H1 (cell line): Measurements from ENCODE around the gene LRRC41. TPM values are rescaled to one million over a fixed set of nuclear protein-coding genes. Genes with fewer than 3 reads are reported as not detected.

Experiments used
- CTCF ChIA-PET: fragments of 300-600 bp; sonication (Branson Sonifier 250); formaldehyde crosslinking; loops from one replicate; lab custom pipeline; 2021; ENCODE audit not compliant: partially characterized antibody; lab: Charles Lee
- POLR2A ChIA-PET: fragments of 300-600 bp; sonication (Branson Sonifier 250); formaldehyde crosslinking; loops from one replicate; lab custom pipeline; 2021; ENCODE audit warnings: inconsistent platforms; ENCODE audit not compliant: partially characterized antibody; lab: Charles Lee
- DNase-seq, 2 experiments: peaks; one replicate each; pipeline versions ENCODE4 v3.0.0 to v3.0.0-alpha.2; 2010 to 2022; ENCODE audit warnings: low spot score in 2 of 2, low read depth in 1 of 2, mixed read lengths in 1 of 2
- FAIRE-seq: peaks from 2 replicates; lab custom pipeline; 2011; peaks lifted over from hg19 to GRCh38; lab: Jason Lieb, UNC
- H2AFZ ChIP-seq: 2 replicates; pipeline ENCODE4 v1.8.1; 2012; ENCODE audit warnings: low read length, inconsistent platforms
- H2AK5ac ChIP-seq: 2 replicates; pipeline ENCODE4 v1.6.1; 2013; ENCODE audit warnings: low read depth, low read length
- H2BK120ac ChIP-seq: replicated peaks from 2 replicates; pipeline ENCODE3; 2013; ENCODE audit warnings: low read depth, low read length, inconsistent platforms
- H2BK12ac ChIP-seq: 2 replicates; pipeline ENCODE4 v1.6.1; 2013; ENCODE audit warnings: low read depth, low read length
- H2BK15ac ChIP-seq: 2 replicates; pipeline ENCODE4 v1.6.1; 2013; ENCODE audit warnings: low read length
- H2BK20ac ChIP-seq: 2 replicates; pipeline ENCODE4 v1.6.1; 2013; ENCODE audit warnings: low read length
- H2BK5ac ChIP-seq: 2 replicates; pipeline ENCODE4 v1.6.1; 2013; ENCODE audit warnings: low read depth, low read length
- H3K14ac ChIP-seq: 2 replicates; pipeline ENCODE4 v1.6.1; 2013; ENCODE audit warnings: inconsistent platforms; ENCODE audit not compliant: insufficient read length
- H3K18ac ChIP-seq: 2 replicates; pipeline ENCODE4 v1.6.1; 2013; ENCODE audit warnings: low read length; ENCODE audit errors: extremely low read depth
- H3K23ac ChIP-seq: 2 replicates; pipeline ENCODE4 v1.6.1; 2013; ENCODE audit warnings: inconsistent platforms; ENCODE audit not compliant: insufficient read length
- H3K23me2 ChIP-seq: 2 replicates; pipeline ENCODE4 v1.6.1; 2013; ENCODE audit warnings: low read depth, low read length
- H3K27ac ChIP-seq: 2 replicates; pipeline ENCODE4 v1.6.1; 2011; ENCODE audit warnings: low read depth, low read length, inconsistent platforms
- H3K27me3 ChIP-seq, 4 experiments: replicated peaks in 1 of 4; 1 replicate in 1 of 4; 2 replicates in 3 of 4; pipeline versions ENCODE4 v1.6.1 to v1.8.1; 2011 to 2013; ENCODE audit warnings: low read length in 3 of 4, mild to moderate bottlenecking in 3 of 4, inconsistent platforms in 2 of 4, mixed read lengths in 2 of 4, moderate library complexity in 1 of 4; ENCODE audit not compliant: control insufficient read depth in 3 of 4, insufficient read depth in 3 of 4; ENCODE audit errors: extremely low read depth in 1 of 4
- H3K36me3 ChIP-seq, 4 experiments: 2 replicates each; pipeline versions ENCODE4 v1.6.1 to v1.8.1; 2011 to 2013; ENCODE audit warnings: mild to moderate bottlenecking in 4 of 4, low read length in 3 of 4, moderate library complexity in 2 of 4, control low read depth in 1 of 4, inconsistent platforms in 1 of 4; ENCODE audit not compliant: insufficient read depth in 4 of 4, control insufficient read depth in 2 of 4
- H3K4ac ChIP-seq: replicated peaks from 2 replicates; pipeline ENCODE3; 2013; ENCODE audit warnings: low read length, low read depth, mixed read lengths, inconsistent platforms; ENCODE audit not compliant: insufficient read length
- H3K4me1 ChIP-seq, 4 experiments: replicated peaks in 1 of 4; 1 replicate in 1 of 4; 2 replicates in 3 of 4; pipeline versions ENCODE4 v1.6.1 to v1.8.1; 2011 to 2013; ENCODE audit warnings: low read length in 3 of 4, inconsistent platforms in 2 of 4, mixed read lengths in 1 of 4; ENCODE audit not compliant: insufficient read depth in 4 of 4, control insufficient read depth in 3 of 4
- H3K4me2 ChIP-seq, 2 experiments: 2 replicates each; pipeline versions ENCODE4 v1.6.1 to v1.8.1; 2011 to 2013; ENCODE audit warnings: low read depth in 2 of 2, low read length in 2 of 2, control low read depth in 1 of 2, inconsistent platforms in 1 of 2, mild to moderate bottlenecking in 1 of 2; ENCODE audit not compliant: insufficient read depth in 1 of 2
- H3K4me3 ChIP-seq, 4 experiments: fragments of 200-600, 300-600 bp in 1 of 4; sonication (generic), shearing (Covaris generic), sonication (Bioruptor Twin) in 1 of 4; 2 replicates each; pipeline versions ENCODE4 v1.5.1 to v1.8.1; 2011 to 2016; ENCODE audit warnings: low read length in 4 of 4, low read depth in 3 of 4, control low read depth in 2 of 4, inconsistent platforms in 2 of 4, mild to moderate bottlenecking in 2 of 4, mixed read lengths in 1 of 4, moderate library complexity in 1 of 4; ENCODE audit not compliant: insufficient read depth in 2 of 4; ENCODE audit errors: extremely low read depth in 1 of 4
- H3K56ac ChIP-seq: replicated peaks from 2 replicates; pipeline ENCODE3; 2013; ENCODE audit warnings: low read depth, mild to moderate bottlenecking, mixed read lengths, low read length, inconsistent platforms; ENCODE audit not compliant: insufficient read length
- H3K79me1 ChIP-seq: 2 replicates; pipeline ENCODE4 v1.6.1; 2013; ENCODE audit warnings: low read depth, low read length, control low read depth
- H3K79me2 ChIP-seq, 2 experiments: 2 replicates each; pipeline versions ENCODE4 v1.6.1 to v1.8.1; 2012 to 2013; ENCODE audit warnings: low read length in 2 of 2, mild to moderate bottlenecking in 2 of 2, inconsistent platforms in 1 of 2; ENCODE audit not compliant: insufficient read depth in 2 of 2, control insufficient read depth in 1 of 2
- H3K9ac ChIP-seq, 4 experiments: replicated peaks in 1 of 4; 1 replicate in 1 of 4; 2 replicates in 3 of 4; pipeline versions ENCODE4 v1.6.1 to v1.8.1; 2011 to 2013; ENCODE audit warnings: low read depth in 3 of 4, low read length in 3 of 4, control low read depth in 2 of 4, mild to moderate bottlenecking in 2 of 4, moderate library complexity in 2 of 4, inconsistent platforms in 1 of 4; ENCODE audit errors: extremely low read depth in 1 of 4
- H3K9me3 ChIP-seq, 2 experiments: 2 replicates each; pipeline versions ENCODE4 v1.6.1 to v1.8.1; 2012 to 2013; ENCODE audit warnings: mild to moderate bottlenecking in 2 of 2, moderate library complexity in 2 of 2, control low read depth in 1 of 2, inconsistent platforms in 1 of 2, low read depth in 1 of 2, low read length in 1 of 2, mixed read lengths in 1 of 2; ENCODE audit not compliant: insufficient read depth in 2 of 2
- H4K20me1 ChIP-seq, 2 experiments: replicated peaks in 1 of 2; 2 replicates each; pipeline versions ENCODE3 to v1.8.1; 2011 to 2013; ENCODE audit warnings: inconsistent platforms in 2 of 2, low read length in 2 of 2, mild to moderate bottlenecking in 1 of 2; ENCODE audit not compliant: insufficient read depth in 2 of 2, control insufficient read depth in 1 of 2
- H4K5ac ChIP-seq: 2 replicates; pipeline ENCODE4 v1.6.1; 2013; ENCODE audit warnings: low read length, low read depth, mixed read lengths, inconsistent platforms; ENCODE audit not compliant: insufficient read length
- H4K8ac ChIP-seq: 2 replicates; pipeline ENCODE4 v1.8.0; 2013; ENCODE audit warnings: mild to moderate bottlenecking, moderate library complexity, low read length, inconsistent platforms; ENCODE audit not compliant: insufficient read depth; ENCODE audit errors: extremely low read depth
- H4K91ac ChIP-seq: replicated peaks from 2 replicates; pipeline ENCODE3; 2013; ENCODE audit warnings: low read length, mixed read lengths, inconsistent platforms; ENCODE audit not compliant: insufficient read length
- BRCA1 ChIP-seq: IDR thresholded peaks from 2 replicates; pipeline ENCODE4 v1.6.1; 2012; ENCODE audit warnings: low read depth, low read length, improper control_type of control experiment
- CTBP2 ChIP-seq: IDR thresholded peaks from 2 replicates; pipeline ENCODE4 v1.7.0; 2011; ENCODE audit warnings: borderline replicate concordance, mild to moderate bottlenecking, moderate library complexity, mixed read lengths, low read length; ENCODE audit not compliant: insufficient read depth, insufficient read length
- FOSL1 ChIP-seq: IDR thresholded peaks from 2 replicates; pipeline ENCODE4 v1.6.1; 2011; ENCODE audit warnings: mild to moderate bottlenecking, low read depth, low read length, moderate library complexity; ENCODE audit not compliant: insufficient read depth
- HDAC6 ChIP-seq: IDR thresholded peaks from one replicate; pipeline ENCODE4 v1.7.1; 2012; ENCODE audit warnings: low read depth, mild to moderate bottlenecking, inconsistent platforms, low read length, moderate library complexity
- KDM5A ChIP-seq: fragments of 200-600 bp; IDR thresholded peaks from 2 replicates; pipeline ENCODE4 v1.7.1; 2012; ENCODE audit warnings: mild to moderate bottlenecking, low read length, inconsistent platforms, mixed read lengths
- SIN3A ChIP-seq, 2 experiments: IDR thresholded peaks in 1 of 2; conservative IDR thresholded peaks in 1 of 2; 2 replicates each; pipeline ENCODE4 v1.6.1; 2011 to 2012; ENCODE audit warnings: low read length in 2 of 2, improper control_type of control experiment in 1 of 2, low read depth in 1 of 2, mild to moderate bottlenecking in 1 of 2
- SIX5 ChIP-seq: IDR thresholded peaks from 2 replicates; pipeline ENCODE4 v1.6.1; 2011; ENCODE audit warnings: mild to moderate bottlenecking, low read depth, low read length
- YY1 ChIP-seq: IDR thresholded peaks from 2 replicates; pipeline ENCODE4 v1.6.1; 2011; ENCODE audit warnings: low read depth, mild to moderate bottlenecking, low read length
- ZNF274 ChIP-seq: IDR thresholded peaks from 2 replicates; pipeline ENCODE4 v1.7.0; 2012; ENCODE audit warnings: low read length, borderline replicate concordance; ENCODE audit errors: extremely low read depth
- WGBS, 2 experiments: shearing (Covaris generic) in 1 of 2; methylation state at CpG; one replicate each; pipeline versions ENCODE4 v1.1.6 to v1.1.7; 2013 to 2015; ENCODE audit warnings: low lambda C conversion rate in 2 of 2, mixed read lengths in 2 of 2, inconsistent platforms in 1 of 2, low coverage in 1 of 2, missing lambda C conversion rate in 1 of 2; ENCODE audit not compliant: insufficient replicate concordance in 2 of 2, insufficient coverage in 1 of 2, insufficient read length in 1 of 2; ENCODE audit errors: extremely low coverage in 1 of 2, missing lambda C conversion rate in 1 of 2; 5-methylcytosine and 5-hydroxymethylcytosine counted together
- polyA plus RNA-seq, 7 experiments: library from polyadenylated mRNA; depleted of rRNA in 3 of 7; stranded (reverse) in 5 of 7; unstranded in 2 of 7; fragments of >200 nt in 5 of 7; fragments of 200-250 nt in 2 of 7; gene quantifications; 1 replicate in 5 of 7; 2 replicates in 1 of 7; 4 replicates in 1 of 7; pipeline versions ENCODE4 v1.2.1 to v1.2.3, GENCODE V29; 2011 to 2013; ENCODE audit warnings: missing spikeins in 2 of 7, mixed read lengths in 2 of 7
- total RNA-seq: library from RNA; stranded (reverse); fragmentation: NEBNext Ultra II Directional; extraction: Animal tissue kit (Norgen Biotek cat#: 25700); gene quantifications from 2 replicates; pipeline ENCODE4 v1.2.1, GENCODE V29; 2021
- TF ChIP-seq, protein P1 (sequence below): IDR thresholded peaks from 2 replicates; pipeline ENCODE4 v1.6.1; 2012; ENCODE audit warnings: low read length, inconsistent platforms

Gene LRRC41
- total and polyA plus RNA-seq, 2 of the 8 experiments (the other 6 are each of a cell fraction or from before 2014, with no cell fraction given): 36.8 to 51.2 TPM

DNA sequence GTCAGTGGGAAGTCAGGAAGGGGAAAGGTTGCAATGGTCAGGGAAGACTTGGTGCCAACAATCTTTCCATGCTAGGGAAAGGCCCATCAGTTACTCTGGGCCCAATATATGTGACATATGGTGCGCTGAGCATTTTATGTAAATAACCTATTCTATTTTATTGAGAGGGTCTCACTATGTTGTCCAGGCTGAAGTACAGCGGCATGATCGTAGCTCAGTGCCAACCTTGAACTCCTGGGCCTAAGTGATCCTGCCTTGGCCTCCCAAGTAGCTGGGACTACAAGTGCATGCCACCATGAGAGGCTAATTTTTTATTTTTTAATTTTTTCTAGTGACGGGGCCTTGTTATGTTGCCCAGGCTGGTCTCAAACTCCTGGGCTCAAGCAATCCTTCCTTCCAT lies 6.9 kb upstream of the LRRC41 start:
- Histone ChIP-seq H3K4me3 (no peak overlapping the region), H3K23me2 (no peaks in the 10 kb centered on the region), H2AK5ac (no peak overlapping the region), H2BK5ac (no peak overlapping the region), H3K27ac (no peak overlapping the region), H3K36me3 (peaks cover 20 to 71% (median 44%) of the 10 kb centered on the region in 4 experiments), H3K79me2 (peaks cover 26 to 45% of the 10 kb centered on the region in 2 experiments), H2BK20ac (no peak overlapping the region), H4K91ac (no peak overlapping the region), H3K4ac (no peak overlapping the region), H2BK120ac (no peak overlapping the region), H3K9me3 (no peaks in the 10 kb centered on the region), H3K56ac (no peak overlapping the region), H3K4me2 (no peak overlapping the region), H4K20me1 (peaks cover 13 to 16% of the 10 kb centered on the region in 2 experiments), H2BK15ac (no peak overlapping the region), H3K23ac (no peak overlapping the region), H3K9ac (no peak overlapping the region), H2AFZ (no peak overlapping the region), H3K27me3 (no peaks in the 10 kb centered on the region), H3K14ac (no peak overlapping the region), H4K5ac (no peak overlapping the region), H3K4me1 (peaks cover 0 to 10% (median 8%) of the 10 kb centered on the region in 4 experiments; a peak in 6 of 7 replicates), H2BK12ac (no peak overlapping the region), H3K18ac (no peak overlapping the region), H4K8ac (no peak overlapping the region), H3K79me1 (no peaks in the 10 kb centered on the region)
- DNase-seq: no peak
- TF ChIP-seq KDM5A (no peak), YY1 (no peak), BRCA1 (no peak), HDAC6 (no peak), SIN3A (conservative IDR thresholded peaks at IDR 0.05 in 1 of 2, IDR thresholded peaks at IDR 0.05 in 1 of 2; ENCODE audit: low read depth in 1 of 2, low read length in 2 of 2) (no peak), CTBP2 (no peak), ZNF274 (no peak), FOSL1 (no peak), SIX5 (no peak)
- TF ChIP-seq, protein P1, sequence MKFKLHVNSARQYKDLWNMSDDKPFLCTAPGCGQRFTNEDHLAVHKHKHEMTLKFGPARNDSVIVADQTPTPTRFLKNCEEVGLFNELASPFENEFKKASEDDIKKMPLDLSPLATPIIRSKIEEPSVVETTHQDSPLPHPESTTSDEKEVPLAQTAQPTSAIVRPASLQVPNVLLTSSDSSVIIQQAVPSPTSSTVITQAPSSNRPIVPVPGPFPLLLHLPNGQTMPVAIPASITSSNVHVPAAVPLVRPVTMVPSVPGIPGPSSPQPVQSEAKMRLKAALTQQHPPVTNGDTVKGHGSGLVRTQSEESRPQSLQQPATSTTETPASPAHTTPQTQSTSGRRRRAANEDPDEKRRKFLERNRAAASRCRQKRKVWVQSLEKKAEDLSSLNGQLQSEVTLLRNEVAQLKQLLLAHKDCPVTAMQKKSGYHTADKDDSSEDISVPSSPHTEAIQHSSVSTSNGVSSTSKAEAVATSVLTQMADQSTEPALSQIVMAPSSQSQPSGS: no peak
- no peak for FAIRE-seq
- ChIA-PET POLR2A (interaction anchor here (1.6 to 6.1 kb wide), 7 partner anchors 7 to 33 kb away, joined by 5 to 70 read pairs (median 17); partner anchors contain the start of genes LRRC41, NSUN4 and UQCRH), CTCF (interaction anchor here (0.6 to 1.7 kb wide), 6 partner anchors 23 to 1256 kb away, joined by 3 to 5 read pairs (median 4); partner anchors contain the start of gene NSUN4)
- WGBS, 2 experiments: 99% methylated on average over 4 of the region's 4 CpGs; no CpG with 5 or more reads in 1 of the 2 experiments
